CD4-positive, CD25-positive, alpha-beta regulatory T cell (primary cell): ENCODE results near the gene CCS. TPM values are rescaled to one million over a fixed set of nuclear protein-coding genes. Genes with fewer than 3 reads are reported as not detected.
A peak's percentile ranks its signal among the peaks of the same experiment; 100 is the strongest.

Experiments used
- ATAC-seq, 2 donors: fragments of 150-1000 bp; cut with Tn5 transposase; one replicate each; pipeline ENCODE4 v1.10.0; 2021; ENCODE audit warnings: low read depth in 2 of 2, moderate number of reproducible peaks in 2 of 2, moderate library complexity in 1 of 2
- DNase-seq, 3 donors: peaks; one replicate each; pipeline versions ENCODE4 v3.0.0 to v3.0.0-alpha.2; 2012 to 2022; ENCODE audit warnings: mixed read lengths in 1 of 3
- H3K27ac ChIP-seq: one replicate; pipeline ENCODE4 v1.7.0; 2013; ENCODE audit warnings: mild to moderate bottlenecking, low read length; ENCODE audit not compliant: insufficient read depth, poor library complexity, severe bottlenecking
- H3K27me3 ChIP-seq: one replicate; pipeline ENCODE4 v1.7.0; 2013; ENCODE audit warnings: low read length; ENCODE audit not compliant: control insufficient read depth, insufficient read depth
- H3K36me3 ChIP-seq: one replicate; pipeline ENCODE4 v1.7.0; 2013; ENCODE audit warnings: mild to moderate bottlenecking, low read length, moderate library complexity; ENCODE audit not compliant: control insufficient read depth, insufficient read depth
- H3K4me1 ChIP-seq: 2 replicates; pipeline ENCODE4 v1.7.0; 2013; ENCODE audit warnings: mild to moderate bottlenecking, low read length; ENCODE audit not compliant: insufficient read depth, control insufficient read depth, poor library complexity, severe bottlenecking
- H3K4me3 ChIP-seq: one replicate; pipeline ENCODE4 v1.7.0; 2013; ENCODE audit warnings: low read depth, mild to moderate bottlenecking, low read length, moderate library complexity
- H3K9me3 ChIP-seq, 2 experiments: 1 replicate in 1 of 2; 2 replicates in 1 of 2; pipeline ENCODE4 v1.7.0; 2013; ENCODE audit warnings: low read length in 2 of 2, mild to moderate bottlenecking in 1 of 2, moderate library complexity in 1 of 2; ENCODE audit not compliant: control insufficient read depth in 2 of 2
- H3K27ac Mint-ChIP-seq, 3 donors: one replicate each; pipeline ENCODE4 v1.8.0; 2020 to 2022; ENCODE audit warnings: mild to moderate bottlenecking in 3 of 3, mixed read lengths in 3 of 3, moderate library complexity in 2 of 3
- H3K27me3 Mint-ChIP-seq: one replicate; pipeline ENCODE4 v1.8.0; 2022; ENCODE audit warnings: mild to moderate bottlenecking, mixed read lengths
- H3K36me3 Mint-ChIP-seq: one replicate; pipeline ENCODE4 v1.8.0; 2020; ENCODE audit warnings: mixed read lengths
- H3K4me1 Mint-ChIP-seq, 4 donors: one replicate each; pipeline ENCODE4 v1.8.0; 2020 to 2022; ENCODE audit warnings: mixed read lengths in 4 of 4, mild to moderate bottlenecking in 1 of 4
- H3K4me3 Mint-ChIP-seq, 4 donors: one replicate each; pipeline ENCODE4 v1.8.0; 2020 to 2022; ENCODE audit warnings: mild to moderate bottlenecking in 4 of 4, mixed read lengths in 4 of 4, moderate library complexity in 3 of 4
- H3K9me3 Mint-ChIP-seq, 7 donors: one replicate each; pipeline ENCODE4 v1.8.0; 2020 to 2022; ENCODE audit warnings: mixed read lengths in 7 of 7, mild to moderate bottlenecking in 3 of 7, moderate library complexity in 2 of 7
- polyA plus RNA-seq, 4 donors: library from polyadenylated mRNA; unstranded; fragments of 300-500 nt; fragmentation: Illumina TruSeq; gene quantifications; one replicate each; pipeline ENCODE4 v1.2.3, GENCODE V29; 2021
- total RNA-seq: library from RNA; stranded (reverse); gene quantifications from one replicate; pipeline ENCODE4 v1.2.3, GENCODE V29; 2022

Gene CCS
- total and polyA plus RNA-seq, 5 donors from 2014 or later = 31.0 to 37.8 (median 34.2) TPM

GRCh38 chr11:66625041-66625751, 32.2 kb downstream of the CCS start:
- no peak overlapping the region for H3K4me3 ChIP-seq
- Mint-ChIP-seq H3K4me1 (peaks cover 25 to 77% (median 48%) of the 10 kb centered on the region in 4 donors), H3K9me3 (no peaks in the 10 kb centered on the region), H3K27me3 (no peaks in the 10 kb centered on the region), H3K27ac (no peak overlapping the region), H3K36me3 (peaks cover 44% of the 10 kb centered on the region), H3K4me3 (peak overlapping the region in 2 of 4 donors; percentile 32 to 38)
- H3K4me1 ChIP-seq = peaks cover 53% of the 10 kb centered on the region
- no peaks in the 10 kb centered on the region for H3K27me3 ChIP-seq
- DNase-seq = no peak
- ATAC-seq = no peak
- H3K27ac ChIP-seq = no peak overlapping the region
- no peaks in the 10 kb centered on the region for H3K9me3 ChIP-seq
- H3K36me3 ChIP-seq = peaks cover 82% of the 10 kb centered on the region

DNA sequence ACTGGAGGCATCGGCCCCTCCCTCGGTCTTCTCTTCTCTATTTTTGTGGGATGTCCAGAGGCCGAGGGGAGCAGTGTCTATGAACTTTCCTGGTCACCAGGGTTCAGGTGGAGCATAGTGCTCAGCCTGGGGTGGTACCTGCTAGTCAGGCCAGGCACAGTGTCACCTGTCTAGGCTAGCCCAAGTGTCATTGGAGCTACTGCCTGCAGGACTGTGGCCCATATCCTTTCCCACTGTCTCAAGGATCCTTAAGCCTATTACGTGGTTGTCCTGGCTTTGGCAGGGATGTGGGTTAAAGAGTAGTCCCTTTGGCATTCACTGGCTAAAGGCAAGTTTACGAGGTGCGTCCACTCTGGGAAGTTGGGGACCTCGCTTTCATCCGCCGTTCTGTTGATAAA, 32.8 kb downstream of the CCS start:
- peaks cover 25 to 74% (median 49%) of the 10 kb centered on the region in 4 donors for H3K4me1 Mint-ChIP-seq
- ATAC-seq = no peak
- Histone ChIP-seq H3K4me3 (no peak overlapping the region), H3K27ac (no peak overlapping the region), H3K36me3 (peaks cover 84% of the 10 kb centered on the region), H3K4me1 (peaks cover 47% of the 10 kb centered on the region), H3K27me3 (no peaks in the 10 kb centered on the region), H3K9me3 (no peaks in the 10 kb centered on the region)
- no peaks in the 10 kb centered on the region for H3K27me3 Mint-ChIP-seq
- no peak overlapping the region for H3K27ac Mint-ChIP-seq
- no peak overlapping the region for H3K4me3 Mint-ChIP-seq
- peaks cover 44% of the 10 kb centered on the region for H3K36me3 Mint-ChIP-seq
- H3K9me3 Mint-ChIP-seq = no peaks in the 10 kb centered on the region
- DNase-seq = no peak

- no peaks in the 10 kb centered on the region for H3K9me3 ChIP-seq
- peak overlapping the region in 1 of 4 donors; percentile 52 for H3K4me3 Mint-ChIP-seq
- ATAC-seq (no peak), DNase-seq (no peak)
- H3K4me1 ChIP-seq = peaks cover 41% of the 10 kb centered on the region
- no peaks in the 10 kb centered on the region for H3K27me3 Mint-ChIP-seq
- no peak overlapping the region for H3K27ac Mint-ChIP-seq
- peaks cover 44% of the 10 kb centered on the region for H3K36me3 Mint-ChIP-seq
- H3K27ac ChIP-seq = no peak overlapping the region
- peaks cover 84% of the 10 kb centered on the region for H3K36me3 ChIP-seq
- H3K4me3 ChIP-seq = no peak overlapping the region
- peaks cover 25 to 73% (median 49%) of the 10 kb centered on the region in 4 donors for H3K4me1 Mint-ChIP-seq
- no peaks in the 10 kb centered on the region for H3K9me3 Mint-ChIP-seq
- no peaks in the 10 kb centered on the region for H3K27me3 ChIP-seq
Measured at GRCh38 chr11:66626382-66626781, 33.4 kb downstream of the CCS start.

DNA sequence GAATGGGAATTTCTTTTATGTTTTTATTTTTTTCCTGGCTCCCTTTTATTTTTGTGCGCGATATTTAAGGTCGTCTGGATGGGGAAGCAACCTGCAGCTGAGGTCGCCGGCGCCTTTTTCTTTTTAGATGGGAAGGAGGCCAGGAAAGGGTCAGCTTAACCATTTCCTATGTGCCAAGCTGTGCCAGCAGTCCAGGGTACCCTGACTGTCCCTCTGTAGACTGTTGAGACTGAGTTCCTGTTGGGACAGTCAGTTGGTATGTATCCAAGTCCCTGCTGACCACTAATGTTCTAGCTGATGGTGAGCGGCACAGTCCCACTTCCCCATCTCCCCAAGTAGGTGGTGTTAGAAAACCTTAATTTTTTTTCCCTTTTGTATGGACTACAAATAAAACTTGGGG, 33.9 kb downstream of the CCS start:
- Mint-ChIP-seq H3K9me3 (no peaks in the 10 kb centered on the region), H3K36me3 (peaks cover 41% of the 10 kb centered on the region), H3K27ac (no peak overlapping the region), H3K4me3 (no peak overlapping the region), H3K4me1 (peaks cover 22 to 71% (median 49%) of the 10 kb centered on the region in 4 donors), H3K27me3 (no peaks in the 10 kb centered on the region)
- ATAC-seq = no peak
- H3K27ac ChIP-seq = no peak overlapping the region
- no peaks in the 10 kb centered on the region for H3K27me3 ChIP-seq
- H3K9me3 ChIP-seq = no peaks in the 10 kb centered on the region
- H3K36me3 ChIP-seq = peaks cover 81% of the 10 kb centered on the region
- DNase-seq = no peak
- H3K4me1 ChIP-seq = peaks cover 36% of the 10 kb centered on the region
- H3K4me3 ChIP-seq = no peak overlapping the region

GRCh38 chr11:66628061-66628603, 35.1 kb downstream of the CCS start:
- Mint-ChIP-seq H3K4me1 (peaks cover 19 to 68% (median 46%) of the 10 kb centered on the region in 4 donors), H3K4me3 (peak overlapping the region in 2 of 4 donors; percentile 11 to 32), H3K27me3 (no peaks in the 10 kb centered on the region), H3K27ac (peak overlapping the region in 1 of 3 donors; percentile 19), H3K9me3 (no peaks in the 10 kb centered on the region), H3K36me3 (peaks cover 42% of the 10 kb centered on the region)
- Histone ChIP-seq H3K27ac (no peak overlapping the region), H3K27me3 (no peaks in the 10 kb centered on the region), H3K4me3 (no peak overlapping the region), H3K9me3 (no peaks in the 10 kb centered on the region), H3K4me1 (peaks cover 24% of the 10 kb centered on the region), H3K36me3 (peaks cover 84% of the 10 kb centered on the region)
- no peak for ATAC-seq
- no peak for DNase-seq

- H3K9me3 ChIP-seq = no peaks in the 10 kb centered on the region
- peaks cover 76% of the 10 kb centered on the region for H3K36me3 ChIP-seq
- peak overlapping the region in 1 of 3 donors; percentile 52 for H3K27ac Mint-ChIP-seq
- peaks cover 12% of the 10 kb centered on the region for H3K4me1 ChIP-seq
- H3K4me3 ChIP-seq = no peak overlapping the region
- no peaks in the 10 kb centered on the region for H3K27me3 Mint-ChIP-seq
- DNase-seq (no peak), ATAC-seq (no peak)
- H3K27me3 ChIP-seq = no peaks in the 10 kb centered on the region
- no peak overlapping the region for H3K27ac ChIP-seq
- no peaks in the 10 kb centered on the region for H3K9me3 Mint-ChIP-seq
- peak overlapping the region in 1 of 4 donors; percentile 8 for H3K4me3 Mint-ChIP-seq
- peaks cover 33% of the 10 kb centered on the region for H3K36me3 Mint-ChIP-seq
- H3K4me1 Mint-ChIP-seq = peaks cover 15 to 59% (median 39%) of the 10 kb centered on the region in 4 donors
Measured at GRCh38 chr11:66629356-66629755, 36.4 kb downstream of the CCS start.

DNA sequence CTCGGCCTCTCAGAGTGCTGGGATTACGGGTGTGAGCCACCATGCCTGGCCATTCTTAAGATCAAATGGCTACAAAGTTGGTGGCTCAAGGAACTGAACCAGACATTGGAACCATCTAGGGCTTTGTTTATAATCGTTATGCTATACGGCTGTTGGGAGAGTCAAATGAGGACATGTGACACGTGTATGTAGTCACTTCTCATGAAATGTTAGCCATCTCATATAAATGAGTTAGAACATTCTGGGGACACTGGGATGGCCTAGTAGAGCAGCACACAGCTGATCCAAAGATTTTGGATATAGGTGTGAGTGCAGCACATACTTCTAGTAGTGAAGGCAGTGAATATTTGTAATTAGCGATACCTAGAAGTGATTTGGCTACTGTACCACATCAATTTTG, 38.9 kb downstream of the CCS start:
- Mint-ChIP-seq H3K4me3 (peak overlapping the region in 3 of 4 donors; percentile 7 to 48 (median 46)), H3K36me3 (peaks cover 35% of the 10 kb centered on the region), H3K4me1 (peaks cover 19 to 58% (median 47%) of the 10 kb centered on the region in 4 donors), H3K9me3 (no peaks in the 10 kb centered on the region), H3K27ac (peak overlapping the region in 2 of 3 donors; percentile 71 to 80), H3K27me3 (no peaks in the 10 kb centered on the region)
- Histone ChIP-seq H3K27ac (no peak overlapping the region), H3K27me3 (no peaks in the 10 kb centered on the region), H3K36me3 (peaks cover 53% of the 10 kb centered on the region), H3K4me1 (peaks cover 6% of the 10 kb centered on the region), H3K9me3 (no peaks in the 10 kb centered on the region), H3K4me3 (no peak overlapping the region)
- no peak for ATAC-seq
- DNase-seq = no peak
